AG04449 (cell line): Measurements from ENCODE around the gene THADA.

Experiments
- CTCF ChIA-PET: fragments of 350-600 bp; formaldehyde crosslinking; extraction: SDS; loops from one replicate; lab custom pipeline; 2021; ENCODE audit warnings: antibody characterized with exemption; lab: Yijun Ruan, JAX
- POLR2A ChIA-PET: fragments of 400-600, 350-600 bp; formaldehyde crosslinking; extraction: SDS; loops from one replicate; lab custom pipeline; 2020; ENCODE audit warnings: antibody characterized with exemption, inconsistent platforms; lab: Yijun Ruan, JAX
- DNase-seq: peaks from one replicate; pipeline ENCODE4 v3.0.0-alpha.2; 2010; ENCODE audit warnings: low read depth, low spot score
- H3K4me3 ChIP-seq: 2 replicates; pipeline ENCODE4 v1.5.1; 2011; ENCODE audit warnings: low read depth, mild to moderate bottlenecking, control low read depth, low read length
- TF ChIP-seq, protein P1 (sequence below): IDR thresholded peaks from one replicate; pipeline ENCODE4 v1.5.1; 2011; ENCODE audit warnings: mild to moderate bottlenecking, moderate library complexity, low read length, control low read depth, inconsistent platforms; ENCODE audit not compliant: insufficient read depth; ENCODE audit errors: missing control alignments

The THADA gene

GRCh38 chr2:43579275-43579981 lies 16.4 kb downstream of the THADA start:
- DNase-seq = no peak
- no peak overlapping the region for H3K4me3 ChIP-seq
- TF ChIP-seq, protein P1, sequence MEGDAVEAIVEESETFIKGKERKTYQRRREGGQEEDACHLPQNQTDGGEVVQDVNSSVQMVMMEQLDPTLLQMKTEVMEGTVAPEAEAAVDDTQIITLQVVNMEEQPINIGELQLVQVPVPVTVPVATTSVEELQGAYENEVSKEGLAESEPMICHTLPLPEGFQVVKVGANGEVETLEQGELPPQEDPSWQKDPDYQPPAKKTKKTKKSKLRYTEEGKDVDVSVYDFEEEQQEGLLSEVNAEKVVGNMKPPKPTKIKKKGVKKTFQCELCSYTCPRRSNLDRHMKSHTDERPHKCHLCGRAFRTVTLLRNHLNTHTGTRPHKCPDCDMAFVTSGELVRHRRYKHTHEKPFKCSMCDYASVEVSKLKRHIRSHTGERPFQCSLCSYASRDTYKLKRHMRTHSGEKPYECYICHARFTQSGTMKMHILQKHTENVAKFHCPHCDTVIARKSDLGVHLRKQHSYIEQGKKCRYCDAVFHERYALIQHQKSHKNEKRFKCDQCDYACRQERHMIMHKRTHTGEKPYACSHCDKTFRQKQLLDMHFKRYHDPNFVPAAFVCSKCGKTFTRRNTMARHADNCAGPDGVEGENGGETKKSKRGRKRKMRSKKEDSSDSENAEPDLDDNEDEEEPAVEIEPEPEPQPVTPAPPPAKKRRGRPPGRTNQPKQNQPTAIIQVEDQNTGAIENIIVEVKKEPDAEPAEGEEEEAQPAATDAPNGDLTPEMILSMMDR = no peak
- CTCF ChIA-PET = interaction anchor here (0.8 to 6.0 kb wide), 8 partner anchors 9 to 769 kb away, joined by 3 to 88 read pairs (median 5); no protein-coding TSS in a partner anchor
- POLR2A ChIA-PET = no interaction called here

GRCh38 chr2:43576981-43577892 lies 18.6 kb downstream of the THADA start:
- H3K4me3 ChIP-seq = no peak overlapping the region
- ChIA-PET CTCF (interaction anchor here (0.6 to 6.0 kb wide), 30 partner anchors 9 to 802 kb away, joined by 3 to 88 read pairs (median 6); no protein-coding TSS in a partner anchor), POLR2A (no interaction called here)
- DNase-seq = peak; percentile 33
- TF ChIP-seq, protein P1 = peak; percentile 58

DNA sequence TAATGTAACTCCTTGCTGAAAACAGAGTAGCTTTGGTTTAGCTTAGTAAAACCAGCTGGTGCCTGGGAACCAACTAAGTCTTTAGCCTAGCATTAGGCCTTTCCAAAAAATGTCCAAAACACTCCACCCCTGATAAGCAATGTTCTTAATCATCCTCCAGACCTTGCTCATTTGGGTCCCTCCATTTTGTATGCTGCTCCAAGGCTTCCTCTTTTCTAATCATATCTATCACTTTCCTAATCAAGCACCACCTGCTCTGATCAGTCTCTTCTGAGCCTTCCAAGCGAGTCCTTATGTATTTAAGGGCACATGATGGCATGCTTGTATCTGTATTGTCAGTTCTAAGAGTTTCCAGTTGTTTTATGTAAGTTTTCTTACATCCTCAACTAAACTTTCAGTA lies 23.6 kb downstream of the THADA start:
- TF ChIP-seq, protein P1 = no peak
- DNase-seq = no peak
- CTCF ChIA-PET = interaction anchor here (1.0 to 1.3 kb wide), 3 partner anchors 9 to 744 kb away, joined by 3 to 4 read pairs (median 3); no protein-coding TSS in a partner anchor

DNA sequence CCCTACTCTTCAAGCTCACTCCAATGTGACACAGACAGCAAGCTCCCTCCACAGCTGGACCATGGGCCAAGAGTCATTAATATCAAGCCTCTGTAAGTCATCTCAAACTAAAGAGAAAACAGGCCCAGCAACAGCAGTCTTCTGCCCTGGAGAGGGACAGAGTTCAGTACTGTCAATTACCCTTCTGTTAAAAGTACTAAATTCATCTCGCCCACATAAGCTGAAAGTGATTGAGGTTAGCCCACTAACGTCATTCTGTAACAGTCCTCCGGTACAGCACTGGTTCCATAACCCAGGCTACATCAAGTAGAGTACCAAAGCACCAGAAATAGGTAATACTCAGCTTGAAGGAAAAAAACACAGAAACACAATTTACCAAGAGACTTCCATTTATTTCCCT lies 25.9 kb downstream of the THADA start:
- TF ChIP-seq, protein P1 = no peak
- ChIA-PET POLR2A (no interaction called here), CTCF (interaction anchor here (0.6 to 3.2 kb wide), 5 partner anchors 8 to 742 kb away, joined by 3 to 9 read pairs (median 4); no protein-coding TSS in a partner anchor)
- no peak overlapping the region for H3K4me3 ChIP-seq
- DNase-seq = no peak

More for the DNA sequence above, 23.6 kb downstream of the THADA start:
- POLR2A ChIA-PET = no interaction called here
- H3K4me3 ChIP-seq = no peak overlapping the region

GRCh38 chr2:43568228-43568627 lies 27.6 kb downstream of the THADA start:
- TF ChIP-seq, protein P1 = no peak
- CTCF ChIA-PET = interaction anchor here (3.2 to 7.3 kb wide), 2 partner anchors 10 to 26 kb away, joined by 8 to 88 read pairs; no protein-coding TSS in a partner anchor
- DNase-seq = no peak
- POLR2A ChIA-PET = no interaction called here
- no peak overlapping the region for H3K4me3 ChIP-seq
